M059J (cell line): ENCODE results near the gene PRKAR1B. TPM values are rescaled to one million over a fixed set of nuclear protein-coding genes. Genes with fewer than 3 reads are reported as not detected.

Experiments
- DNase-seq: peaks from one replicate; pipeline ENCODE4 v3.0.0-alpha.2; 2012; ENCODE audit warnings: low read depth
- total RNA-seq: library from RNA; depleted of rRNA; stranded (reverse); fragments of >200 nt; shearing (Covaris generic); gene quantifications from 2 replicates; pipeline ENCODE4 v1.2.3, GENCODE V29; 2014

Gene PRKAR1B
- total RNA-seq, 1 experiment from 2014 or later, result 30.3 TPM

GRCh38 chr7:691361-692045 lies 35.6 kb downstream of the PRKAR1B start:
- no peak for DNase-seq

GRCh38 chr7:690478-691360 lies 36.4 kb downstream of the PRKAR1B start:
- no peak for DNase-seq

- DNase-seq, result no peak
Measured at GRCh38 chr7:685540-685939, 41.5 kb downstream of the PRKAR1B start.

GRCh38 chr7:684416-684815 lies 42.7 kb downstream of the PRKAR1B start:
- no peak for DNase-seq

- no peak for DNase-seq
Measured at GRCh38 chr7:683526-684205, 43.4 kb downstream of the PRKAR1B start.

- DNase-seq, result no peak
Measured at GRCh38 chr7:682810-683209, 44.3 kb downstream of the PRKAR1B start.

- no peak for DNase-seq
Measured at GRCh38 chr7:681551-682307, 45.4 kb downstream of the PRKAR1B start.

GRCh38 chr7:680411-681127 lies 46.5 kb downstream of the PRKAR1B start:
- DNase-seq, result no peak

GRCh38 chr7:676972-677385 lies 50.1 kb downstream of the PRKAR1B start:
- no peak for DNase-seq

- DNase-seq, result no peak
Measured at GRCh38 chr7:676246-676971, 50.7 kb downstream of the PRKAR1B start.

- no peak for DNase-seq
Measured at GRCh38 chr7:674454-675410, 52.3 kb downstream of the PRKAR1B start.

- DNase-seq, result no peak
Measured at GRCh38 chr7:673681-674453, 53.2 kb downstream of the PRKAR1B start.

- no peak for DNase-seq
Measured at GRCh38 chr7:672891-673290, 54.2 kb downstream of the PRKAR1B start.

- DNase-seq, result no peak
Measured at GRCh38 chr7:671415-672042, 55.6 kb downstream of the PRKAR1B start.

- no peak for DNase-seq
Measured at GRCh38 chr7:670501-671390, 56.3 kb downstream of the PRKAR1B start.

GRCh38 chr7:668958-669357 lies 58.1 kb downstream of the PRKAR1B start:
- DNase-seq, result no peak
